ENCODE measurements around the gene TDRD9.

The TDRD9 gene

DNA sequence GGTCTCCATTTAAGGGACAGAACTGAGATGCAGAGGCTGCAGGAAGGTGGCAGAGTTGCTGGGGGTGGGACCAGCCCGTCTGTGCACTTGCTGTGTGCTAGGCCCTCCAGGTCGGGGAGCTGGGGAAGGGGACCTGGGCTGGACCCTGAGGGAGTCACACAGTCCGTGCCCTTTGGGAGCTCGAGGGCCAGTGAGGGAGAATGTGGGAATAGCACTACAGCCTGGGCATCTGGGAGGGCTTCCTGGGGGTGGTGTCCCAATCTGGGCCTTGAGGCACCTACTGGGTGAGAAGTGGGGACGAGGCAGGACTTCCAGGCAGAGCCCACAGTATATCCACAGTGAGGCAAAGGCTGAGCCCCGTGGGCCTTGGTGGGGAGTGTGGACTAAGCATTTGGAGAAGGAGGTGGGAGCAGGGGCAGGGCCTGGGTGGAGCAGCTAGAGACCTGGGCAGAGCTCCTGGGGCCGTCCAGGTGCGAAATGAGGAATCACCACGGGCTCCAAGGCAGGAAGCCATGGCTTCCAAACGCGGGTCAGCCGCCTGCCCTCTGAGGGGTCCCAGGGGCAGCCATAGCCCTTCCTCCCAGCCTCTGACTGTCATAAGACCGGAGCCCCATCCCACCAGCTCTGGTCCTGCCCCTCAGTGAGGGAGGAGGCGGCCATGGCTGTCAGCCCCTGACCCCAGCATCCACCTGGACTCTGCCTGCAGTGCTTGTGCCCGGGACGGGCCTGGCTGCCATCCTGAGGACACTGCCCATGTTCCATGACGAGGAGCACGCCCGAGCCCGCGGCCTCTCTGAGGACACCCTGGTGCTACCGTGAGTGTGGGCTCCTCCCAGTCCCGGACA lies 163.9 kb downstream of the TDRD9 start:
- H3K36me3 ChIP-seq: no peaks in the 10 kb centered on the region
- no peak overlapping the region for H3K27ac ChIP-seq
- no peak overlapping the region for H3K4me3 ChIP-seq (ENCODE audit: low read depth, low read length)
- TF ChIP-seq, protein P1, sequence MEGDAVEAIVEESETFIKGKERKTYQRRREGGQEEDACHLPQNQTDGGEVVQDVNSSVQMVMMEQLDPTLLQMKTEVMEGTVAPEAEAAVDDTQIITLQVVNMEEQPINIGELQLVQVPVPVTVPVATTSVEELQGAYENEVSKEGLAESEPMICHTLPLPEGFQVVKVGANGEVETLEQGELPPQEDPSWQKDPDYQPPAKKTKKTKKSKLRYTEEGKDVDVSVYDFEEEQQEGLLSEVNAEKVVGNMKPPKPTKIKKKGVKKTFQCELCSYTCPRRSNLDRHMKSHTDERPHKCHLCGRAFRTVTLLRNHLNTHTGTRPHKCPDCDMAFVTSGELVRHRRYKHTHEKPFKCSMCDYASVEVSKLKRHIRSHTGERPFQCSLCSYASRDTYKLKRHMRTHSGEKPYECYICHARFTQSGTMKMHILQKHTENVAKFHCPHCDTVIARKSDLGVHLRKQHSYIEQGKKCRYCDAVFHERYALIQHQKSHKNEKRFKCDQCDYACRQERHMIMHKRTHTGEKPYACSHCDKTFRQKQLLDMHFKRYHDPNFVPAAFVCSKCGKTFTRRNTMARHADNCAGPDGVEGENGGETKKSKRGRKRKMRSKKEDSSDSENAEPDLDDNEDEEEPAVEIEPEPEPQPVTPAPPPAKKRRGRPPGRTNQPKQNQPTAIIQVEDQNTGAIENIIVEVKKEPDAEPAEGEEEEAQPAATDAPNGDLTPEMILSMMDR (IDR thresholded peaks at IDR 0.05; ENCODE audit: low read depth, low read length): no peak
- H3K9me3 ChIP-seq (ENCODE audit: severe bottlenecking): peaks cover 3% of the 10 kb centered on the region
- DNase-seq: no peak
- H3K27me3 ChIP-seq (ENCODE audit: insufficient read depth, low read depth, severe bottlenecking): no peaks in the 10 kb centered on the region

DNA sequence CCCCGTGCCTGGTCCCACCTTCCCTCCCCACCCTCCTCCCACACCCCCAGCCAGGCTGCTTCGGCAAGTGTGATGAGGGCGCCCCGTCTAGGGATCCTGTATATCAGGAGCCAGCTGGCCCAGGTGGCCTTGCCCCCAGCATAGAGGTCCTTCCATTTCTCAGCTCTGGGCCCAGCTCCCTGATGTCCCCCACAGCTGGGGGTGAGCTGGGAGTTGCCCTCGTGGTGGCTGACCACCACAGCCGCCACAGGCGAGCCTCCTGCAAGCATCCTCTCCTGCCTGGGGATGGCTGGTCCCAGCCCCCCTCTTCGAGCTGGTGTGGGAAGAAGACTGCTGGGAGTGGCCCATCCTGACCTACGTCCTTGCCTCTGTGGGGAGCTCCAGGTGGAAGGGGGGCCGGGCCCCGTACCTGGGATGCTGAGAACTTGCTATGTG lies 164.7 kb downstream of the TDRD9 start:
- H3K36me3 ChIP-seq: no peaks in the 10 kb centered on the region
- H3K27me3 ChIP-seq (ENCODE audit: insufficient read depth, low read depth, severe bottlenecking): no peaks in the 10 kb centered on the region
- no peak overlapping the region for H3K4me3 ChIP-seq (ENCODE audit: low read depth, low read length)
- TF ChIP-seq, protein P1 (IDR thresholded peaks at IDR 0.05; ENCODE audit: low read depth, low read length): no peak
- no peak for DNase-seq
- H3K9me3 ChIP-seq (ENCODE audit: severe bottlenecking): peaks cover 3% of the 10 kb centered on the region
- H3K27ac ChIP-seq: no peak overlapping the region

DNA sequence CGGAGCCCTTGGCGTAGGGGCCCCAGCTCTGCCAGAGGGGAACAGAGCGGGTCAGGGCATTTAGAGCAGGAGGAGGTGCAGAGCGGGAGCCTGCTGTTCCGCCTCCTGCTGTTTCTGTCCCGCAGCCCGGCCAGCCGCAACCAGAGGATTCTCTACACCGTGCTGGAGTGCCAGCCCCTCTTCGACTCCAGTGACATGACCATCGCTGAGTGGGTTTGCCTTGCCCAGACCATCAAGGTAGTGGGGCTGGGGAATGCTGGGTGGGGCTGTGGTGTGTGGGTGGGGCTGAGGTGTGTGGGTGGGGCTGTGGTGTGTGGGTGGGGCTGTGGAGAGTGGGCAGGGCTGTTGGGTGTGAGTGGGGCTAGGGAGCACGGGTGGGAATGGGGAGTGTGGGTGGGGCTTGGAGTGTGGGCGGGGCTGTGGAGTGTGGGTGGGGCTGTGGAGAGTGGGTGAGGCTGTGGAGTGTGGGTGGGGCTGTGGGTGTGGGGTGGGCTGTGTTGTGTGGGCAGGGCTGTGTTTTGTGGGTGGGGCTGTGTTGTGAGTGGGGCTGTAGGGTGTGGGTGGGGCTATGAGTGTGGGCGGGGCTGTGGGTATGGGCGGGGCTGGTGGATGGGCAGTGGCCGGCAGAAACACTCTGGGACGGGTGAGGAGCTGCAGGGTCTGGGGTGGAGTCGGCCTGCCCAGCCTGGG lies 165.3 kb downstream of the TDRD9 start:
- peak; percentile 61 for DNase-seq
- Histone ChIP-seq H3K9me3 (ENCODE audit: severe bottlenecking) (peaks cover 3% of the 10 kb centered on the region), H3K27ac (no peak overlapping the region), H3K27me3 (ENCODE audit: insufficient read depth, low read depth, severe bottlenecking) (no peaks in the 10 kb centered on the region), H3K36me3 (no peaks in the 10 kb centered on the region), H3K4me3 (ENCODE audit: low read depth, low read length) (no peak overlapping the region)
- TF ChIP-seq, protein P1 (IDR thresholded peaks at IDR 0.05; ENCODE audit: low read depth, low read length): no peak

DNA sequence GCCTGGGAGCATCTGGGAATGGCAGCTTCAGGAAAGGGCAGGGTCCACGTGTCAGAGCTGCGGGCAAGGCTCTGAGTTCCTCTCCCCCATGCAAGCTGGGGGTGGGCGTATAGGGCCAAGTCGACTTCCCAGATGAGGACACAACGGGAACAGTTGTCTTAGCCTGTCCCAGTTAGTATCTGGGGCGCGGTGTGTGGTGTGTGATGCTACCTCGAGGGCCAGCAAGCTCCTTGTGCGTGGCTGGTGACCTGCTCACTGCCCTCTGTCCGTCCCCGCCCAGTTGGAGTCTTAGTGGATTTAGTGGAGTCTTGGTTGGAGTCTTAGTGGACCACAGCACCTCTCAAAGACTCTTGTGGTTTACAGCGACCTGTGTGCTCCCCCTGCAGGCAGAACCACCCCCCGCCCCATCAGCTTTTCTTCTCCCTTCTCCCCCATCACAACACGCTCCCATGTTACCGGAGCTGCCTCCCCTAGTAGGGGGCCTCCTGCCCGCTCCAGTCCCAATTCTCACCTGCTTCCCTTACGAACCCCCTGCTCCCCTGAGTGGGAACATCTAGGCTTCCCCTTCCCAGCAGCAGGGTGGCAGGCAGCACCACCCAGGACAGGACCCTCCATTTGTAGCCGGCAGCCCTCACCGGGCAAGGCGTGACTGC lies 165.9 kb downstream of the TDRD9 start:
- DNase-seq: peak; percentile 44
- H3K27me3 ChIP-seq (ENCODE audit: insufficient read depth, low read depth, severe bottlenecking): no peaks in the 10 kb centered on the region
- peak overlapping the region; percentile 64 for H3K27ac ChIP-seq
- TF ChIP-seq, protein P1 (IDR thresholded peaks at IDR 0.05; ENCODE audit: low read depth, low read length): peak; percentile 29
- no peak overlapping the region for H3K4me3 ChIP-seq (ENCODE audit: low read depth, low read length)
- no peaks in the 10 kb centered on the region for H3K36me3 ChIP-seq
- peaks cover 3% of the 10 kb centered on the region for H3K9me3 ChIP-seq (ENCODE audit: severe bottlenecking)

DNA sequence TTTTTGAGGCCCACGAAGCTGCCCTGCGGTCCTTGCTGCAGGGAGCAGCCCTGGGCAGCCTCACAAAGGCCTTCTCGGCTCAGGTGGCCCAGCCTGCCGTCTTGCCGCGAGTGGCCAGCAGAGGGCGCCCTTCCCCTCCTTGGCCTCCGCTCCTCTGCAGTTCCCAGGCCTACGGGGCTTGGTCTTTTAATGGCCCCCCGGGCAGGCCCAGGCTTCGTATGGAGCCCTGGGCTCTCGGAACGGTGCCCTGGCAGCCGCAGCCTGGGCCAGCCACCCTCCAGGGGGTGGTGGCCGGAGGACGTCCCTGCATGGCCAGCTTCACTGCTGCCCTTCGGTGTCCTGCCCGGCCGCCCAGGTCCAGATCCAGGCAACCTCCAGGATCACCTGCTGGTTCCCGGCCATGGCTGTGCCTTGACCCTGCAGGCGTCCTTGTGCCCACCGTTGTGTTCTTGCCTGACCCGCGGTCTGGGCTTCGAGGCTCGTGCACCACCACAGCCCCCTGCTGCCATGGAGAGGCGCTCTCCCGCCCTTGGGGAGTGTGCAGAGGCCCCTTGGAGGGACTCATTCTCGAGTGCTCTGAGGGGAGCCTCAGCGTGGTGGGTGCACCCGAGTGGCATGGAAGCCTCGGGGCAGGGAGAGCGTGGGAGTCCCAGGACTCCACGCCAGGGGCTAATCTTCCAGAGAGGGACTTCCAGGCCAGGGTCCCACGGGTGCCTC lies 166.6 kb downstream of the TDRD9 start:
- Histone ChIP-seq H3K4me3 (ENCODE audit: low read depth, low read length) (no peak overlapping the region), H3K36me3 (no peaks in the 10 kb centered on the region), H3K9me3 (ENCODE audit: severe bottlenecking) (peaks cover 3% of the 10 kb centered on the region), H3K27ac (peak overlapping the region; percentile 64), H3K27me3 (ENCODE audit: insufficient read depth, low read depth, severe bottlenecking) (no peaks in the 10 kb centered on the region)
- TF ChIP-seq, protein P1 (IDR thresholded peaks at IDR 0.05; ENCODE audit: low read depth, low read length): peak; percentile 98
- DNase-seq: peak; percentile 85

All from WERI-Rb-1 (cell line).